Peyer's patch (tissue), 4 donors: ENCODE data around the gene LIMS1.

Experiments
- CTCF ChIP-seq, 6 experiments: fragments of 450-650 bp in 4 of 6; fragments of 200-600 bp in 2 of 6; sonication (generic) in 1 of 6; IDR thresholded peaks; one replicate each; pipeline ENCODE4 v1.5.1; 2017 to 2019; ENCODE audit warnings: antibody characterized with exemption in 6 of 6, mild to moderate bottlenecking in 3 of 6, moderate library complexity in 1 of 6
- POLR2A ChIP-seq, 2 donors: fragments of 450-650 bp; IDR thresholded peaks; one replicate each; pipeline ENCODE4 v1.5.1; 2017; ENCODE audit warnings: antibody characterized with exemption in 2 of 2, mild to moderate bottlenecking in 2 of 2, moderate library complexity in 2 of 2

GRCh38 chr2:108640731-108641130 is 106.5 kb downstream of the LIMS1 start:
- no peak for TF ChIP-seq CTCF (IDR thresholded peaks at IDR 0.05)
- TF ChIP-seq POLR2A (IDR thresholded peaks at IDR 0.05), result no peak
